ENCODE results near the gene CLIC2.

Gene CLIC2

DNA sequence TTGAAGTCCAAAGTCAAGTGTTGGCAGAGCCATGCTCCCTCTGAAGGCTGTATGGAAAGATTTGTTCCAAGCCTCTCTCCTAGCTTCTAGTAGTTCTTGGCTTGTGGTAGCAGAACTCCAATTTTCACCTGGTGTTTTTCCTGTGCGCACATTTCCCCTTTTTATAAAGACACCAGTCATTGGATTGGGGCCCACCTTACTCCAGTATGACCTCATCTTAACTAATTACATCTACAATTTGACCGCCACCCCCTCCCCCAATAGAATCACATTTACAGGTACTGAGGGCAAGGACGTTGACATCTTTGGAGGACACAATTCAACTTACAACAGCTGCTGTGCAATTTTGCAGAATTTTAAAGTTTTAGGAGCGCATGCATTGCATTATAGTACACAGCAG is 86.9 kb downstream of the CLIC2 start:
- in situ Hi-C loops (cut with HindIII; ENCODE audit: low sequenced_read_pairs): no loop called here
- DNase-seq (ENCODE audit: low read depth, low spot score): no peak
- TF ChIP-seq, protein P1, sequence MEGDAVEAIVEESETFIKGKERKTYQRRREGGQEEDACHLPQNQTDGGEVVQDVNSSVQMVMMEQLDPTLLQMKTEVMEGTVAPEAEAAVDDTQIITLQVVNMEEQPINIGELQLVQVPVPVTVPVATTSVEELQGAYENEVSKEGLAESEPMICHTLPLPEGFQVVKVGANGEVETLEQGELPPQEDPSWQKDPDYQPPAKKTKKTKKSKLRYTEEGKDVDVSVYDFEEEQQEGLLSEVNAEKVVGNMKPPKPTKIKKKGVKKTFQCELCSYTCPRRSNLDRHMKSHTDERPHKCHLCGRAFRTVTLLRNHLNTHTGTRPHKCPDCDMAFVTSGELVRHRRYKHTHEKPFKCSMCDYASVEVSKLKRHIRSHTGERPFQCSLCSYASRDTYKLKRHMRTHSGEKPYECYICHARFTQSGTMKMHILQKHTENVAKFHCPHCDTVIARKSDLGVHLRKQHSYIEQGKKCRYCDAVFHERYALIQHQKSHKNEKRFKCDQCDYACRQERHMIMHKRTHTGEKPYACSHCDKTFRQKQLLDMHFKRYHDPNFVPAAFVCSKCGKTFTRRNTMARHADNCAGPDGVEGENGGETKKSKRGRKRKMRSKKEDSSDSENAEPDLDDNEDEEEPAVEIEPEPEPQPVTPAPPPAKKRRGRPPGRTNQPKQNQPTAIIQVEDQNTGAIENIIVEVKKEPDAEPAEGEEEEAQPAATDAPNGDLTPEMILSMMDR (IDR thresholded peaks at IDR 0.05; ENCODE audit: low read depth, low read length): no peak
- H3K4me3 ChIP-seq (ENCODE audit: low read depth, low read length): no peak overlapping the region

DNA sequence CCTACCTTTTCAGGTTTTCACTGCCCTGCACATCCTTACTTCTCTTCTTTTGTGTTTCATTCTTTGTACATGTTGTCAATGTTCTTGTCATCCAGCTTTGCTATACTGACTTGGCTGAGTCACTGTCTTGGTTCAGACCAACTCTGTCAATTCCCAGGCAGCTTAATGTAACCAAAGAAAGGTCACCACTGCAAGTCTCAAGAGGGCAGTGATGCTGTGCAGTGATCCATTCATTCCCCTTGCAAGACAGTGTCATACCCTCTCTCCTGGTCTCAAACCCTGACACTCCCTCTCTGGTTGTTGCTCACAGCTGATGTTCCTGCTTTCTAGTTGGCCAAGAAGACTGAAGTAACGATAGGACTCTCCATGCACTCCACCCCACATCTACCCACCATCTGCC is 87.7 kb downstream of the CLIC2 start:
- TF ChIP-seq, protein P1 (IDR thresholded peaks at IDR 0.05; ENCODE audit: low read depth, low read length): no peak
- no peak for DNase-seq (ENCODE audit: low read depth, low spot score)
- H3K4me3 ChIP-seq (ENCODE audit: low read depth, low read length): no peak overlapping the region
- in situ Hi-C loops (cut with HindIII; ENCODE audit: low sequenced_read_pairs): no loop called here

DNA sequence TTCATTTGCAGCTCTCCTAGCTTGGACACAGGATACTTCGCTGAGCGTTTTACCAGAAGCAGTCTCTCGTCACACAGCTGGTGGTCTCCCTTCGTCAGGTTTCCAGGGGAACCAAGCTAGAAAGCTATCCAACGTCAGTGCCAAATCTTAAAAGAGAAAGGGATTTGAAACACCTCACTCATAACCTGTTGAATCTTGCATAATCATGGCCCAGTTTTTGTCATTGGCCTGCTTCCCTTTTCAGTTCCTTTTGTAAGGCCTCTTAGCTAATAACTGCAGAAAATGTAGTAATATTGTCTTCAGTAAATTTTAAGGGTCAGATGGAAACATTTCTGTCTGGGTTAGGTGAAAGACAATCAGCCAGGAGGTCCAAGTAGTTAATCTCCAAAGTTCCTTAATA is 92.1 kb downstream of the CLIC2 start:
- DNase-seq (ENCODE audit: low read depth, low spot score): no peak
- TF ChIP-seq, protein P1 (IDR thresholded peaks at IDR 0.05; ENCODE audit: low read depth, low read length): no peak
- in situ Hi-C loops (cut with HindIII; ENCODE audit: low sequenced_read_pairs): no loop called here
- no peak overlapping the region for H3K4me3 ChIP-seq (ENCODE audit: low read depth, low read length)

DNA sequence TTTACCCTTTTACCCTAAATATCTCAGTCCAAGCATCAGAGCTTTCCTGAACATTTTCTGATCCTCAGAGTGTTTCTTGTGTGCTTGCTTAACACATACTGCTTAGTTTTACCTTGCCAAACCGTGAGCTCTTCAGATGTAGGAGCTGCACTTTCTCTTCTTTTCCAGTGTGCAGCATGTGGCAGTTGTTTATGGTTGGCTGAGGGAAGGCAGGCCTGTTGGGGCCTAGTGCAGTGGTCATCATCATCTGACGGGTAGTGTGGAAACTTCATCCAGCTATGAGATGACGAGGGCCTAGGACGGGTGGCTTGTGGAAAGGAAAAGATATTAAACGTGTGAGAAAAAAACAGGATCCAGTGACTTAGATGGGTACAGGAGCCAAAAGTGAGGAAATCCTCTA is 96.7 kb downstream of the CLIC2 start:
- in situ Hi-C loops (cut with HindIII; ENCODE audit: low sequenced_read_pairs): no loop called here
- TF ChIP-seq, protein P1 (IDR thresholded peaks at IDR 0.05; ENCODE audit: low read depth, low read length): no peak
- DNase-seq (ENCODE audit: low read depth, low spot score): no peak

DNA sequence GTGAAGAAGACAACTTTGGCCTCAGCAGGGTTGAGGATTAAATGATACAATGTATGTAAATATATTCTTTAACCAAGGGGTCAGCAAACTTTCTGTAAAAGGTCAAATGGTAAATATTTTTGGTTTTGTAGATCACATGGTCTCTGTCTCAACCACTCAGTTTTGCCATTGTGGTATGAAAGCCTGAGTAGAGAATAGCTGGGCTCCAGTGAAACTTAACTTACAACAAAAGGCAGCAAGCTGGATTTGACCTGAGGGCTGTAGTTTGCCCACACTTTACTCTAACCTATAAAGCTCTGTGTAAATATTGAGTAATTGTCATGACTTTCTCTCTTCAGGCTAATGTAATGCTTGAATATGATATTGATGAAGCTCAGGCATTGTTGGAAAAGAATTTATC is 98.5 kb downstream of the CLIC2 start:
- H3K4me3 ChIP-seq (ENCODE audit: low read depth, low read length): no peak overlapping the region
- peak; percentile 2 for DNase-seq (ENCODE audit: low read depth, low spot score)
- in situ Hi-C loops (cut with HindIII; ENCODE audit: low sequenced_read_pairs): no loop called here

More for the DNA sequence above, 96.7 kb downstream of the CLIC2 start:
- no peak overlapping the region for H3K4me3 ChIP-seq (ENCODE audit: low read depth, low read length)

DNA sequence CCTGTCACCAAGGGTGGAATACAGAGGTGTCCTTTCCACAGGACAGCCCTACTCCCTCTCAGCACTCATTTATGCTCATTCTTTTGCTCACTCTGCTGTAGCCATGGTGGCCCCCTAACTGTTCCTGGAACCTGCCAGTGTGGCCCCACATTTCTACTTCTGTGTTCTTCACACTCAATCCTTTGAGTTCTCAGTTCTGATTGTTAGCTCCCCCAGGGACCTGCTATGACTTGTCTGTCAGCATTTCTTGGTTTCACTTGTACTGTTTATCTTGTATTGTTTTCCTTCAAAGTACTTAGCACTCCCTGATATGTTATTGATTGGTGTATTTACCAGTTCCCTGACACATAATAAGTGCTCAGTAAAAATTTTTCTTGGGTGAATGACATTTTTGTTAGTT is 103.3 kb downstream of the CLIC2 start:
- in situ Hi-C loops (cut with HindIII; ENCODE audit: low sequenced_read_pairs): no loop called here
- no peak for DNase-seq (ENCODE audit: low read depth, low spot score)
- TF ChIP-seq, protein P1 (IDR thresholded peaks at IDR 0.05; ENCODE audit: low read depth, low read length): no peak
- no peak overlapping the region for H3K4me3 ChIP-seq (ENCODE audit: low read depth, low read length)

More for the DNA sequence above, 98.5 kb downstream of the CLIC2 start:
- TF ChIP-seq, protein P1 (IDR thresholded peaks at IDR 0.05; ENCODE audit: low read depth, low read length): no peak

Data from astrocyte of the spinal cord (primary cell).